ENCODE measurements around the gene STAMBPL1.
"Not testable (repeated sequence)": the region's sequence is repeated elsewhere in the genome, so short reads cannot be mapped to it uniquely, and the experiment has no call there.

STAMBPL1 gene

GRCh38 chr10:88920198-88920597 lies 40.2 kb downstream of the STAMBPL1 start:
- DNase-seq (ENCODE audit: low spot score), result no peak

GRCh38 chr10:88920986-88921593 lies 41.0 kb downstream of the STAMBPL1 start:
- no peak for DNase-seq (ENCODE audit: low spot score)

GRCh38 chr10:88922041-88922440 lies 42.0 kb downstream of the STAMBPL1 start:
- DNase-seq (ENCODE audit: low spot score), result no peak

DNA sequence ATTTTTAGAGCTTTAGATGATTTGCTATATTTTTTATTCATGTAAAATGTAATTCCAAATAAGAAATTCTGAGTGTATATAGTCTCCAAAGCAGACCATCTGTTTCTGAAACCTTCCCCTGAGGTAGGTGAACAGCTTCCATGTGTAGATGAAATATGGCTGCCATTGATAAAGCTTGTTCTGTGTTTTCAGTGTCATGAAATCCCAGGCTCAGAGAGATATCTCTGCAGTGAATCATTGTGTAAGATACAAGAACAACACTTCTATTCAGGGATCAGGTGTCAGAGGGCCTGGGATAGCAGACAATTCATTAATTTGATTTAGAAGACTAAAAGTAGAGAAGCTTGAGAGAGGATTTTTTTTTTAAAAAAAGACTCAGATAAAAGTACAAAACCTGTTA lies 43.5 kb downstream of the STAMBPL1 start:
- DNase-seq (ENCODE audit: low spot score), result no peak

DNA sequence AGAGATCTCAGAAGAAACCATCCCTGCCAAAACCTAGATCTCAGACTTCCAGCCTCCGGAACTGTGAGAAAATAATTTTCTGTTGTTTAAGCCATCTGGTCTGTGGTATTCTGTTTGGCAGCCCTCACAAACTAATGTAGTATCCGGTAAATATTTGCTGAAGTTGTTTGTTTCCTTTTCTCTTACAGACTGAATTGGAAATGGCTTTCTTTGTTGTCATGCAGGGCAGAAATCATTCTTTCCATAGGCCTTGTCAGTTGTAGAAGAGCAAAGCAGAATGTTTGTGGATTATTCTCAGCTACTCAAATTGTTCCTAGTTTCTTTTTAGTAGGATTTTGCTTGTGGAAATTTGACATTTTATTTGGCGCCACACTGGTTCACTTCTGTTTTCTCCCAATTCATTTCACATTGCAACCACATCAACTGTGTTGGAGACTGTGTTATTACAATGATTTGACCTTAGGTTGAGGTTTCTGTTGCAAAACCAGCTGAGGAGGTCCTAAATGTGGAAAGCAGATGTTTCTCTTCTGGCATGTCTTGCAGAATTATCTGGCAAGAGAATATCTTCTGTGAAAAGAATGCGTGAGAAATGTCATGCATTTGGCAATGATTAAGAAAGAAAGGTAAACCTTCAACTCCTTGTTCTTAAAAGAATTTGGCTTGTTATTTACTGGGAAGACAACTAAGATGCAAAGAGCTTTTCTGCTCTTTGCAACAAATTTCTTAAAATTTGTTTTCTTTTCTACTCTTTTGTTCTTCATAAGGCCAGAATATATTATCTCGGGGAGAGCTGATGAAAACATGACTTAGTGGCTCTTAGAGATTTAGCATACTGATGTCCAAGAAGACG lies 46.7 kb downstream of the STAMBPL1 start:
- peak; percentile 36 for DNase-seq (ENCODE audit: low spot score)

DNA sequence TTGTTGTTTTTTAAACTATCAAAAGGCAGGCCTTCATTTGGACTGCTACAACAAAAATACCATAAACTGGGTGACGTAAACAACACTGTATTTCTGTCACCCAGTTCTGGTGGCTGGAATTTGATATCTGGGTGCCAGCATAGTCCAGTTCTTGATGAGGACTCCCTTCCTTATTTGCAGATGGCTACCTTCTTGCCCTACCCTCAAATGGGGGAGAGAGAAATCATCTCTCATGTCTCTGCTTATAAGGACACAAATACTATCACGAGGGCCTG lies 47.3 kb downstream of the STAMBPL1 start:
- DNase-seq (ENCODE audit: low spot score), result no peak

DNA sequence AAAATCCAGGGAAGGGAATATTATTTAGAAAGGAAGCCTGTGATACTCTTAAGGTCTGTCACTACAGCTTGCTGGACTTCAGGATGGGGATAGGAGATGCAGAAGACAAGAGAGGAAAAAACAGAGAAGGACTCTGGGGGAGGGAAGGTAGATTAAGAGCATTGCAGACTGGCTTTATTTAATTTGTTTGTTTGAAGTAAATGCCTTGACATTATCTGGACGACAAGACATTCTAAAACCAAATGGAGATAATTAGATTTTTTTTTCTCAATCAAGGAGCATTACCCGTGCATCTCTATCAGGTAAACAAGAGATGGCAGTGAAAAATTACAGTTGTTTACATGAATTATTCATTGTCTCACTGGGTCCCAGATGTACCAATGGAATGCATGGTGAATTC lies 48.2 kb downstream of the STAMBPL1 start:
- no peak for DNase-seq (ENCODE audit: low spot score)

GRCh38 chr10:88931548-88931947 lies 51.5 kb downstream of the STAMBPL1 start:
- DNase-seq (ENCODE audit: low spot score), result no peak

- not testable (repeated sequence) for DNase-seq (ENCODE audit: low spot score)
Observed at GRCh38 chr10:88932029-88932428, 52.0 kb downstream of the STAMBPL1 start.

DNA sequence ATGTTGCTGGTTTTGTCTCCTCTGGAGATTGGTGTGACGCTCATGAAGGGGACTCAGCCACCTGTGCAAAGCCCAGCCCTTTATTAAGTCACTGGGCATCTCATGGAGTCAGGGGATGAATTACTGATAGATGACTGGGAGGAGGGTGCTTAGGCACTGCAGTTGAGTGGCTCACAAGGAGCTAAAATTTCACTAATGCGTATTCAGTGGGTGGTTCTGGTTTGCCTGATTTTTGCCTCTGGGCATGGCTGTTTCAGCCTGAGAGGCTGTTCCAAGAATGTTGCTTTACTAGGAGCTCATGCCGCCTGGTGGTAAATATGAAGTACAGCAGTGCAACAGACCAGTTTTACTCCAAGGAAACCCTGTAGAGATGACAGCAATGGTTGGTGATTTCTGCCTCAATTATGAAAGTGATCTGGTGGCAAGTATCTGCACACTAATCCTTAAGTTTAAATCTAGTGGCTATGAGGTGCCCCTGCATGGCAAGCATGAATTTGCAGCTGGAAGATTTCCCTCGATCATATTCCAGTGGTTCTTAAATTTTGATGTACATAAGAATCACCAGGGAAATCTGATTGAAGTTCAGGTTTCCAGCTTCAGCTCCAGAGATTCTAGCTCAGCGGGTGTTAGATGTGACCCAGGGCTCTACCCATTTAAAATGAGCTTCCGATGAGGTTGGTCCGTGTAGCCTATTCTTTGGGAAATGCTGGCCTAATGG lies 52.7 kb downstream of the STAMBPL1 start:
- peak; percentile 85 for DNase-seq (ENCODE audit: low spot score)

- DNase-seq (ENCODE audit: low spot score), result no peak
Observed at GRCh38 chr10:88933564-88933963, 53.5 kb downstream of the STAMBPL1 start.

- DNase-seq (ENCODE audit: low spot score), result peak; percentile 92
Observed at GRCh38 chr10:88934900-88935672, 55.0 kb downstream of the STAMBPL1 start.

DNA sequence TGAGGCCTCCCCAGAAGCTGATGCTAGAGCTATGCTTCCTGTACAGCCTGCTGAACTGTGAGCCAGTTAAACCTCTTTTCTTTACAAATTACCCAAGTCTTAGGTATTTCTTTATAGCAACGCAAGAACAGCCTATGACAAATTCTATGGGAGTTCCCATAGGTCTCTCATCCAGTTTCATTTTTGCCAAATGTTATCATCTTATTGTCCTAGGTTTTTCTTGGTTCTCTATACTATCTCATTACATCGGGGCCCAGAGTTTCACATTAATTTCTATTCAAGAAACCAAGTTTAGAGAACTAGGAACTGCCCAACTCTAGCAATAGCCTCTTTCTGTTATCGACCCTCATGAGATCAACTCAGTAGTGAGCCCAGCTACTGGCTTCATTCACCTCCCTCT lies 56.6 kb downstream of the STAMBPL1 start:
- no peak for DNase-seq (ENCODE audit: low spot score)

DNA sequence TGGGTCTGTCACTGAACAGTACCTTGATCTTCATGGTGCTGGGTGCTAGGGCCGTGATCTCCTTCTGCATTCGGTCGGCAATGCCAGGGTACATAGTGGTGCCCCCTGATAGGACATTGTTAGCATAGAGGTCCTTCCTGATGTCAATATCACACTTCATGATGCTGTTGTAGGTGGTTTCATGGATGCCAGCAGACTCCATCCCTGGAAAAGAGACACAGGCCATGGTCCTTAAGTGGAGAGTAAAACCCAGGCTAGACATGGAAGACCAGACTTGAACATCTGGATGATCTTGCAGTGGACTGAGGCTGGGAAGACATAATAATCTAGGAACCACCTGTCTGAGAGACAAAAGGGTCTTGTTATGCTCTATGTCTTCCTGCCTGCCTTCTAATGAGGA lies 58.0 kb downstream of the STAMBPL1 start:
- no peak for DNase-seq (ENCODE audit: low spot score)

DNA sequence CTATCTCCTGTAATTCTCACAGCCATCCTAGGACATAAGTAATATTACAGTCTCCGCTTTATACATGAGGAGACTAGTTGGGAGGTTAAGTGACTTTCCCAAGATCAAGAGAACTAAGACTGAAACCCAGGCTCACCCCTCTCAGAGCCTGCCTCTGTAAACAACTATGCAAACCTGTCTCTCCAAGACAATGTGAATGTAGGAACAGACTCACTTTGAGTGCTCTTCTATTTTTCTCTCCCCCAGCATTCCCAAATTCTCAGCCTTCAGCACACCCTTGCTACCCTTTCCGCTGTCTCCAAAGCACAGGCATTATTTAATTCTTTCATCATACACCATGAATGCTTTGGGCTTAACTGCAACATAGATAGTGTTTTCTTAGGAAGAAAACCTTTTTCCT lies 58.9 kb downstream of the STAMBPL1 start:
- no peak for DNase-seq (ENCODE audit: low spot score)

- DNase-seq (ENCODE audit: low spot score), result no peak
Observed at GRCh38 chr10:88941026-88941425, 61.0 kb downstream of the STAMBPL1 start.

DNA sequence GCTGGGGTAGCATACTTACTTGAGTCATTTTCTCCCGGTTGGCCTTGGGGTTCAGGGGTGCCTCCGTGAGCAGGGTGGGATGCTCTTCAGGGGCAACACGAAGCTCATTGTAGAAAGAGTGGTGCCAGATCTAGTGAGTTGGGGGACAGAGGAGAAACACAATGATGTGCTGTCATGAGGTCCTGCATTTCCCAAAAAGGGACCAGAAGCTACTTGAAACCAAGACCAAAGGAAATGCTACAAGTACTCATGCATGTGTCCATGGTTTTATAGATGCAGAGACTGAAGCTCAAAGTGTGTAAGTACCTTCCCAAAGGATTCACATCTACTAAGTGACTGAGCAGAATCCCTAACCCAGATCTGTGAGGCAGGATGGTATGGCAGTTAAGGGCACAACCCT lies 63.7 kb downstream of the STAMBPL1 start:
- DNase-seq (ENCODE audit: low spot score), result no peak

DNA sequence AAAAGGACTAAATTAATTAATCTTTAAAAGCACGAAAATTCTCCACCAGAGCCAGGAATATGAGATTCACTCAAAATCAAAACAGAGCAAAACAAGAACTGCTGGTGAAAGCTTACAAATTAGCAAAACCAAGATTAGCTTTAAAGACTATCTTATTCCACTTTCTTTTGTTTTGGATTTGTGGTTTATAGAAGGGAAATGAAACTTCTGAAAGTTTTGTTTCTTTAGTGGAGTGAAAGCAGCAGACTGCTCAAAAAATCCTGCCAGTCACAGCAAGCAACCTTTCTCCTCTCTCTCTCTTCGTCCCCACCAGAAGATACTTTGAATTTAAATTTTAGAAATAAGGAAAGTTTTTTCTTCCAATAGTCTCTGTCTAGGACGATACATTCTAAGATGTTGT lies 64.8 kb downstream of the STAMBPL1 start:
- DNase-seq (ENCODE audit: low spot score), result peak; percentile 28

GRCh38 chr10:88946200-88946599 lies 66.2 kb downstream of the STAMBPL1 start:
- DNase-seq (ENCODE audit: low spot score), result no peak

DNA sequence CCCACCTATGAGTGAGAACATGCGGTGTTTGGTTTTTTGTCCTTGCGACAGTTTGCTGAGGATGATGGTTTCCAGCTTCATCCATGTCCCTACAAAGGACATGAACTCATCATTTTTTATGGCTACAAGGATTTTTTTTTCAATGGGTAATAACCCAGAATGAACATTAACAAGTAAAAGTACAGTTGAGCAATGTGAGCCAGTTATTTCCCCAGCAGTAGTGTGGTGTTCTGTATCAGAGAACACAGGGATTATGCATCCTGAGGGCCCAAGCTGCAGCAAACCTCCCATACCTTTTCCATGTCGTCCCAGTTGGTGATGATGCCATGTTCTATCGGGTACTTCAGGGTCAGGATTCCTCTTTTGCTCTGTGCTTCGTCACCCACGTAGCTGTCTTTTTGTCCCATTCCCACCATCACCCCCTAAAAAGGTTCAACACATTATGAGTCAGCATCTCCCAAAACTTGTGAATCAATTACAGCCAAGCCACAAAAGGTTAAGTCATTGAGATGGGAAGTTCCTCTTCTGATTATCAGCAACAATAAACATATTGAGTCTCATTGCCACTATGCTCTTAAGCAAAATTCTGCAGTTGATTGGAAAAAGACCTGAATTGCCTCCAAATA lies 67.0 kb downstream of the STAMBPL1 start:
- no peak for DNase-seq (ENCODE audit: low spot score)

GRCh38 chr10:88949051-88949450 lies 69.0 kb downstream of the STAMBPL1 start:
- DNase-seq (ENCODE audit: low spot score), result no peak
